SU-DHL-6 (cell line): ENCODE data around the gene DYSF.

ENCODE experiments used
- CTCF ChIP-seq: fragments of 200-600 bp; sonication (generic); IDR thresholded peaks from one replicate; pipeline ENCODE4 v1.5.1; 2017; ENCODE audit warnings: antibody characterized with exemption, mild to moderate bottlenecking, low read length, moderate library complexity; ENCODE audit not compliant: insufficient read depth, poor library complexity, severe bottlenecking
- EZH2phosphoT487 ChIP-seq: fragments of 200-600 bp; sonication (generic), shearing (Covaris generic); conservative IDR thresholded peaks from 2 replicates; pipeline ENCODE4 v1.6.1; 2018; ENCODE audit warnings: mild to moderate bottlenecking, antibody characterized with exemption, low read length, moderate library complexity, mixed read lengths

GRCh38 chr2:71690876-71691475 lies 237.6 kb downstream of the DYSF start:
- no peak for TF ChIP-seq CTCF
- TF ChIP-seq EZH2phosphoT487: no peak
